DND-41 (cell line): ENCODE results near the gene FCN2.

Experiments
- EZH2 ChIP-seq: IDR thresholded peaks from 3 replicates; pipeline ENCODE4 v1.6.1; 2012; ENCODE audit warnings: borderline replicate concordance, low read depth, mild to moderate bottlenecking, moderate library complexity, low read length, inconsistent platforms; ENCODE audit not compliant: severe bottlenecking
- TF ChIP-seq, protein P1 (sequence below): IDR thresholded peaks from 2 replicates; pipeline ENCODE4 v1.5.1; 2012; ENCODE audit warnings: borderline replicate concordance, low read length, moderate library complexity, mild to moderate bottlenecking; ENCODE audit not compliant: poor library complexity, severe bottlenecking; ENCODE audit errors: extremely low read depth

DNA sequence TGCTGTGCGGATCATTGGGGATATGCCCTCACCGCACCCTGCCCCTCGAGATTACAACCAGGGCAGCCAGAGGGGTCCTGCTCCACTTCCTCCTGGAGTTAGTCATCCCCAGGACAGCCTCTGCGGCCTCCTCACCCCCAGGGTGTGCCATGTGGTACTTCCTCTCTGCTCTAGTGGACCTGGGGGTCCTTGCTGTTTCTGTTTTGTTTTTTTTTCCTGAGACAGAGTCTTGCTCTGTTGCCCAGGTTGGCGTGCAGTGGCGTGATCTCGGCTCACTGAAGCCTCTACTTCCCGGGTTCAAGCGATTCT is 42.3 kb downstream of the FCN2 start:
- TF ChIP-seq, protein P1, sequence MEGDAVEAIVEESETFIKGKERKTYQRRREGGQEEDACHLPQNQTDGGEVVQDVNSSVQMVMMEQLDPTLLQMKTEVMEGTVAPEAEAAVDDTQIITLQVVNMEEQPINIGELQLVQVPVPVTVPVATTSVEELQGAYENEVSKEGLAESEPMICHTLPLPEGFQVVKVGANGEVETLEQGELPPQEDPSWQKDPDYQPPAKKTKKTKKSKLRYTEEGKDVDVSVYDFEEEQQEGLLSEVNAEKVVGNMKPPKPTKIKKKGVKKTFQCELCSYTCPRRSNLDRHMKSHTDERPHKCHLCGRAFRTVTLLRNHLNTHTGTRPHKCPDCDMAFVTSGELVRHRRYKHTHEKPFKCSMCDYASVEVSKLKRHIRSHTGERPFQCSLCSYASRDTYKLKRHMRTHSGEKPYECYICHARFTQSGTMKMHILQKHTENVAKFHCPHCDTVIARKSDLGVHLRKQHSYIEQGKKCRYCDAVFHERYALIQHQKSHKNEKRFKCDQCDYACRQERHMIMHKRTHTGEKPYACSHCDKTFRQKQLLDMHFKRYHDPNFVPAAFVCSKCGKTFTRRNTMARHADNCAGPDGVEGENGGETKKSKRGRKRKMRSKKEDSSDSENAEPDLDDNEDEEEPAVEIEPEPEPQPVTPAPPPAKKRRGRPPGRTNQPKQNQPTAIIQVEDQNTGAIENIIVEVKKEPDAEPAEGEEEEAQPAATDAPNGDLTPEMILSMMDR, result no peak
- TF ChIP-seq EZH2, result no peak
